Measurements from ENCODE around the gene TM4SF1. TPM values are rescaled to one million over a fixed set of nuclear protein-coding genes. Genes with fewer than 3 reads are reported as not detected.

TM4SF1 gene
- total and polyA plus RNA-seq, 4 donors: 117 to 477 (median 213) TPM

GRCh38 chr3:149321136-149321535, 56.3 kb downstream of the TM4SF1 start:
- DNase-seq: no peak
- H3K4me3 ChIP-seq (ENCODE audit: low read length in 2 of 2): no peak overlapping the region
- H3K36me3 ChIP-seq (ENCODE audit: control insufficient read depth in 1 of 2, insufficient read depth in 2 of 2, low read length in 1 of 2): no peaks in the 10 kb centered on the region
- no peak for ATAC-seq (ENCODE audit: low FRiP score)
- H3K27ac ChIP-seq (ENCODE audit: low read depth in 1 of 2, low read length in 2 of 2): no peak overlapping the region
- no peaks in the 10 kb centered on the region for H3K27me3 ChIP-seq (ENCODE audit: control insufficient read depth in 1 of 2, insufficient read depth in 2 of 2, low read length in 1 of 2)
- no peaks in the 10 kb centered on the region for H3K4me1 ChIP-seq (ENCODE audit: control insufficient read depth in 1 of 2, insufficient read depth in 2 of 2, low read length in 2 of 2)
- H3K9me3 ChIP-seq (ENCODE audit: control insufficient read depth, low read length): peaks cover 2% of the 10 kb centered on the region
- intact Hi-C loops (cut with DNase I): no loop called here

GRCh38 chr3:149319750-149320149, 57.7 kb downstream of the TM4SF1 start:
- Histone ChIP-seq H3K27ac (ENCODE audit: low read depth in 1 of 2, low read length in 2 of 2) (no peak overlapping the region), H3K4me1 (ENCODE audit: control insufficient read depth in 1 of 2, insufficient read depth in 2 of 2, low read length in 2 of 2) (peaks cover 0 to 3% of the 10 kb centered on the region in 2 donors), H3K9me3 (ENCODE audit: control insufficient read depth, low read length) (peaks cover 2% of the 10 kb centered on the region), H3K27me3 (ENCODE audit: control insufficient read depth in 1 of 2, insufficient read depth in 2 of 2, low read length in 1 of 2) (no peaks in the 10 kb centered on the region), H3K36me3 (ENCODE audit: control insufficient read depth in 1 of 2, insufficient read depth in 2 of 2, low read length in 1 of 2) (no peaks in the 10 kb centered on the region), H3K4me3 (ENCODE audit: low read length in 2 of 2) (no peak overlapping the region)
- WGBS, 2 donors: 95 to 96% methylated on average over 3 of the region's 3 CpGs
- no peak for DNase-seq
- intact Hi-C loops (cut with DNase I): no loop called here
- ATAC-seq (ENCODE audit: low FRiP score): no peak

Other genes with a start within 250 kb of the TM4SF1 start
- 10 to 100 TPM; 17.0 to 32.2 TPM for gene HPS3, start 248.0 kb downstream of the TM4SF1 start, total RNA-seq
- gene HPS3, start 248.0 kb downstream of the TM4SF1 start, polyA plus RNA-seq: 10 to 100 TPM; 12.3 to 14.3 TPM
- 100 to 1,000 TPM in 1 of 2 donors, 10 to 100 TPM in 1; 36.2 to 225 TPM for gene CP, start 155.8 kb downstream of the TM4SF1 start, total RNA-seq
- gene CP, start 155.8 kb downstream of the TM4SF1 start, polyA plus RNA-seq: 10 to 100 TPM; 23.7 to 24.0 TPM
- gene TM4SF18, start 44.0 kb downstream of the TM4SF1 start, total RNA-seq: 1 to 10 TPM; 3.1 to 9.0 TPM
- gene TM4SF18, start 44.0 kb downstream of the TM4SF1 start, polyA plus RNA-seq: 1 to 10 TPM in 1 of 2 donors, not detected in 1; 1.6 TPM
- not detected for gene TM4SF4, start 97.0 kb upstream of the TM4SF1 start, total RNA-seq
- 10 to 100 TPM in 1 of 2 donors, under 1 TPM in 1; 0.20 to 83.4 TPM for gene TM4SF4, start 97.0 kb upstream of the TM4SF1 start, polyA plus RNA-seq